K562 (cell line): Measurements from ENCODE around the gene NSRP1. TPM values are rescaled to one million over a fixed set of nuclear protein-coding genes. Genes with fewer than 3 reads are reported as not detected.
A peak's percentile ranks its signal among the peaks of the same experiment; 100 is the strongest.

Experiments used
- ATAC-seq: fragments of 200-7000 bp; cut with Tn5 transposase; 3 replicates; pipeline ENCODE4 v1.9.1; 2020; ENCODE audit warnings: moderate library complexity
- BruUV-seq: library from RNA; stranded (reverse); fragments of 400-500 nt; replicated peaks from 2 replicates; lab custom pipeline; 2021; lab: Mats Ljungman, UMichigan
- CTCF ChIA-PET: fragments of 300-600 bp; formaldehyde crosslinking; extraction: SDS; loops from one replicate; lab custom pipeline; 2021; ENCODE audit warnings: low intra/inter-chr PET ratio; lab: Yijun Ruan, JAX
- POLR2A ChIA-PET: fragments of 300-600, 350-650 bp; sonication (Branson Sonifier 250); formaldehyde crosslinking; extraction: SDS; loops from one replicate; lab custom pipeline; 2021; ENCODE audit warnings: antibody characterized with exemption, inconsistent platforms; lab: Yijun Ruan, JAX
- DNase-seq, 4 experiments: peaks; one replicate each; pipeline versions ENCODE4 v3.0.0 to v3.0.0-alpha.2; 2011 to 2018; ENCODE audit warnings: low spot score in 3 of 4, mixed read lengths in 3 of 4; ENCODE audit errors: extremely low read depth in 1 of 4
- FAIRE-seq: peaks from 2 replicates; lab custom pipeline; 2011; peaks lifted over from hg19 to GRCh38; lab: Jason Lieb, UNC
- H2AFZ ChIP-seq: 2 replicates; pipeline ENCODE4 v1.6.0; 2011; ENCODE audit warnings: low read depth, low read length, control low read depth, inconsistent platforms
- H3K27ac ChIP-seq: fragments of 200-600 bp; 3 replicates; pipeline ENCODE4 v1.8.0; 2011; ENCODE audit warnings: low read depth, mild to moderate bottlenecking, control low read depth, inconsistent platforms, low read length, moderate library complexity, mixed read lengths; ENCODE audit errors: extremely low read depth
- H3K27me3 ChIP-seq, 2 experiments: fragments of 300-600 bp in 1 of 2; 2 replicates in 1 of 2; 3 replicates in 1 of 2; pipeline versions ENCODE4 v1.6.0 to v1.8.0; 2011; ENCODE audit warnings: inconsistent platforms in 2 of 2, low read length in 2 of 2, mild to moderate bottlenecking in 1 of 2, mixed read lengths in 1 of 2, moderate library complexity in 1 of 2; ENCODE audit not compliant: control insufficient read depth in 2 of 2, insufficient read depth in 2 of 2
- H3K36me3 ChIP-seq: fragments of 300-600 bp; 3 replicates; pipeline ENCODE4 v1.8.0; 2011; ENCODE audit warnings: mild to moderate bottlenecking, low read length, inconsistent platforms; ENCODE audit not compliant: control insufficient read depth, insufficient read depth
- H3K4me1 ChIP-seq, 2 experiments: fragments of 200-600 bp in 1 of 2; replicated peaks in 1 of 2; 2 replicates in 1 of 2; 3 replicates in 1 of 2; pipeline versions ENCODE4 v1.5.1 to v1.8.0; 2011; ENCODE audit warnings: inconsistent platforms in 2 of 2, low read length in 2 of 2, mild to moderate bottlenecking in 1 of 2, mixed read lengths in 1 of 2, moderate library complexity in 1 of 2; ENCODE audit not compliant: control insufficient read depth in 2 of 2, insufficient read depth in 2 of 2
- H3K4me2 ChIP-seq: 2 replicates; pipeline ENCODE4 v1.6.1; 2011; ENCODE audit warnings: low read length, control low read depth, inconsistent platforms, mixed read lengths; ENCODE audit not compliant: insufficient read depth
- H3K4me3 ChIP-seq: fragments of 200-600 bp; sonication (generic), shearing (Covaris generic); 2 replicates; pipeline ENCODE4 v1.5.1; 2016; ENCODE audit warnings: control low read depth, inconsistent platforms
- H3K79me2 ChIP-seq: fragments of 200-600 bp; 3 replicates; pipeline ENCODE4 v1.8.0; 2011; ENCODE audit warnings: low read length, inconsistent platforms; ENCODE audit not compliant: control insufficient read depth, insufficient read depth
- H3K9ac ChIP-seq, 2 experiments: 2 replicates each; pipeline versions ENCODE4 v1.6.0 to v1.6.1; 2011; ENCODE audit warnings: low read depth in 2 of 2, low read length in 2 of 2, control low read depth in 1 of 2, inconsistent platforms in 1 of 2, mild to moderate bottlenecking in 1 of 2, mixed read lengths in 1 of 2; ENCODE audit not compliant: insufficient read depth in 1 of 2
- H3K9me1 ChIP-seq: one replicate; pipeline ENCODE4 v1.6.0; 2011; ENCODE audit warnings: inconsistent platforms, mild to moderate bottlenecking, low read length, moderate library complexity; ENCODE audit not compliant: control insufficient read depth, insufficient read depth
- H3K9me3 ChIP-seq: replicated peaks from 2 replicates; pipeline ENCODE4 v1.5.1; 2011; ENCODE audit warnings: low read depth, low read length, inconsistent platforms; ENCODE audit not compliant: control insufficient read depth, insufficient read depth
- H4K20me1 ChIP-seq: replicated peaks from 2 replicates; pipeline ENCODE4 v1.6.1; 2011; ENCODE audit warnings: low read length, inconsistent platforms, mixed read lengths; ENCODE audit not compliant: control insufficient read depth, insufficient read depth
- ATF1 ChIP-seq, 2 experiments: fragments of 450-650 bp in 1 of 2; IDR thresholded peaks; 2 replicates each; pipeline ENCODE4 v1.6.1; 2016; ENCODE audit warnings: missing compliant biosample characterization in 1 of 2, missing genetic modification characterization in 1 of 2
- CREM ChIP-seq: IDR thresholded peaks from 2 replicates; pipeline ENCODE4 v1.6.1; 2014; ENCODE audit warnings: antibody characterized with exemption, low read depth
- DEAF1 ChIP-seq: fragments of 450-650 bp; formaldehyde crosslinking; IDR thresholded peaks from 2 replicates; pipeline ENCODE4 v1.4.0; 2020; ENCODE audit warnings: mild to moderate bottlenecking, moderate library complexity
- GATAD2B ChIP-seq: fragments of 450-650 bp; IDR thresholded peaks from 2 replicates; pipeline ENCODE4 v1.6.1; 2017; ENCODE audit warnings: mild to moderate bottlenecking, borderline replicate concordance
- WGBS: fragments of 100-300 bp; shearing (Covaris generic); methylation state at CpG from one replicate; pipeline ENCODE4 v1.1.6; 2016; ENCODE audit warnings: low coverage, mixed read lengths; ENCODE audit not compliant: insufficient coverage; ENCODE audit errors: missing lambda C conversion rate; 5-methylcytosine and 5-hydroxymethylcytosine counted together
- in situ Hi-C: fragments of 300-500 bp; cut with MboI; formaldehyde crosslinking; loops from 4 replicates; pipeline ENCODE4 v1.15.0; 2018; ENCODE audit warnings: inconsistent platforms, mixed read lengths
- intact Hi-C: fragments of 100-400 bp; cut with micrococcal nuclease; formaldehyde crosslinking; loops from 2 replicates; pipeline ENCODE4 v1.14.2; 2022
- polyA plus RNA-seq, 8 experiments: library from polyadenylated mRNA; depleted of rRNA in 4 of 8; stranded (reverse) in 5 of 8; unstranded in 3 of 8; fragments of >200 nt; fragmentation: Nextera tagmentation in 2 of 8; fragmentation: Illumina TruSeq in 1 of 8; extraction: Ambion mirVana in 2 of 8; extraction: Trizol in 1 of 8; gene quantifications; 2 replicates each; pipeline versions ENCODE4 v1.2.1 to v1.2.3, GENCODE V29; 2011 to 2014; ENCODE audit warnings: inconsistent platforms in 1 of 8, missing spikeins in 1 of 8
- total RNA-seq, 7 experiments: library from RNA; depleted of rRNA in 6 of 7; stranded (reverse); fragments of >200 nt in 6 of 7; fragmentation: Illumina TruSeq in 2 of 7; extraction: Trizol in 2 of 7; gene quantifications; 2 replicates each; pipeline versions ENCODE4 v1.2.1 to v1.2.3, GENCODE V29; 2011 to 2021; ENCODE audit warnings: low replicate concordance in 1 of 7

NSRP1 gene
- total and polyA plus RNA-seq, 9 of the 15 experiments (the other 6 are each of a cell fraction or from before 2014, with no cell fraction given), result 18.4 to 68.6 (median 32.7) TPM

- Histone ChIP-seq H3K27ac (no peak overlapping the region), H2AFZ (no peak overlapping the region), H3K4me1 (no peaks in the 10 kb centered on the region), H3K27me3 (peaks cover 19 to 28% of the 10 kb centered on the region in 2 experiments), H3K4me3 (no peak overlapping the region), H3K4me2 (no peak overlapping the region), H4K20me1 (no peaks in the 10 kb centered on the region; the same call in 1 of the 2 replicates), H3K36me3 (no peaks in the 10 kb centered on the region), H3K9ac (no peak overlapping the region), H3K79me2 (no peaks in the 10 kb centered on the region), H3K9me3 (no peaks in the 10 kb centered on the region), H3K9me1 (no peaks in the 10 kb centered on the region)
- ChIA-PET POLR2A (interaction anchor here (0.7 to 1.0 kb wide), 3 partner anchors 12 to 510 kb away, joined by 3 to 4 read pairs (median 3); no protein-coding TSS in a partner anchor), CTCF (no interaction called here)
- in situ Hi-C loops, result loop anchor here (10.0 kb wide), 1 partner anchor 278 kb away; no protein-coding TSS in a partner anchor
- intact Hi-C loops, result no loop called here
- ATAC-seq, result no peak
- no peak for DNase-seq
- WGBS, result 4% methylated on average over 5 of the region's 5 CpGs
- TF ChIP-seq DEAF1, result no peak
- peak; percentile 22; the same call in 1 of the 2 replicates for TF ChIP-seq CREM
- TF ChIP-seq GATAD2B, result no peak
- TF ChIP-seq ATF1 (CRISPR knock-in tag; IDR thresholded peaks at IDR 0.05), result no peak
- peak; percentile 57; the same call in 1 of the 2 replicates for TF ChIP-seq ATF1 (tag; IDR thresholded peaks at IDR 0.05)
- BruUV-seq, result no TSS peak
- FAIRE-seq, result no peak
These were observed 33.8 kb upstream of the NSRP1 start for GRCh38 chr17:30082773-30083172.
